Large intestine (tissue), 3 donors: Measurements from ENCODE around the gene INMT. TPM values are rescaled to one million over a fixed set of nuclear protein-coding genes. Genes with fewer than 3 reads are reported as not detected.

Experiments
- DNase-seq, 2 donors: peaks; one replicate each; pipeline versions ENCODE4 v3.0.0 to v3.0.0-alpha.2; 2013
- H3K27ac ChIP-seq: one replicate; pipeline ENCODE4 v1.5.1; 2013; ENCODE audit warnings: low read length
- H3K27me3 ChIP-seq: 2 replicates; pipeline ENCODE4 v1.6.1; 2013; ENCODE audit warnings: low read length; ENCODE audit not compliant: control insufficient read depth, insufficient read depth
- H3K36me3 ChIP-seq: 2 replicates; pipeline ENCODE4 v1.6.1; 2013; ENCODE audit warnings: low read length; ENCODE audit not compliant: control insufficient read depth, insufficient read depth
- H3K4me1 ChIP-seq: one replicate; pipeline ENCODE4 v1.6.1; 2013; ENCODE audit warnings: low read length; ENCODE audit not compliant: control insufficient read depth, insufficient read depth
- H3K4me3 ChIP-seq: one replicate; pipeline ENCODE4 v1.5.1; 2013; ENCODE audit warnings: low read length
- H3K9me3 ChIP-seq: one replicate; pipeline ENCODE4 v1.6.1; 2013; ENCODE audit warnings: mild to moderate bottlenecking, low read depth, low read length, moderate library complexity; ENCODE audit not compliant: control insufficient read depth
- WGBS: methylation state at CpG from one replicate; pipeline ENCODE4 v1.1.5; 2013; ENCODE audit warnings: low lambda C conversion rate; ENCODE audit not compliant: insufficient coverage; 5-methylcytosine and 5-hydroxymethylcytosine counted together
- polyA plus RNA-seq: library from polyadenylated mRNA; unstranded; fragments of 120-200 nt; gene quantifications from one replicate; pipeline ENCODE4 v1.2.1, GENCODE V29; 2013

The INMT gene
- polyA plus RNA-seq, 1 donor: 10.1 TPM

- no peaks in the 10 kb centered on the region for H3K27me3 ChIP-seq
- H3K4me1 ChIP-seq: peaks cover 38% of the 10 kb centered on the region
- WGBS: no CpG with 5 or more reads among the region's 2 CpGs
- no peak for DNase-seq
- H3K27ac ChIP-seq: peak overlapping the region; percentile 50
- no peaks in the 10 kb centered on the region for H3K36me3 ChIP-seq
- H3K9me3 ChIP-seq: peaks cover 3% of the 10 kb centered on the region
- H3K4me3 ChIP-seq: no peak overlapping the region
Observed at GRCh38 chr7:30750010-30750409, 1.9 kb upstream of the INMT start.

- DNase-seq: peak; percentile 60 to 83
- no CpG with 5 or more reads among the region's 16 CpGs for WGBS
- Histone ChIP-seq H3K27ac (peak overlapping the region; percentile 50), H3K4me1 (peaks cover 38% of the 10 kb centered on the region), H3K36me3 (no peaks in the 10 kb centered on the region), H3K9me3 (peaks cover 3% of the 10 kb centered on the region), H3K27me3 (no peaks in the 10 kb centered on the region), H3K4me3 (no peak overlapping the region)
Observed at GRCh38 chr7:30750683-30751650, 968 bp upstream of the INMT start.

DNA sequence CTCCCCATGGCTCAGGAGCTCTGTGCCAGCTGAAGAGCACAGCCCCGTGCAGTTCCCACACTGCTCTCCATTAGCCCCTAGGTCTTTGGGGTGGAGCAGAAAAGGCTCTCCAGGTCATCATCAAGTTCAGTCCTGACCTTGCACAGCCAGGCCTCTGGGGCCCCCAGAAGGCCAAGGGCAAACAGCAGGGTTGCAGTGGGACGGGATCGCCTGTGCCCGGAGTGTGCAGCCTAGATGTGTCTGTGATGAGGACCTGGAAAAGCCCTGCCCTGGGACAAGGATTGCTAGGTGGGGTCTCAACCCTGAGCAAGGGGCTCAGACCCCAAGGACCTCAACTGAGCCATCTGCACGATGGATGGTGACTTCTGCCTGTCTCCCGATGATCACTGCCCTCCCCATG, 549 bp downstream of the INMT start:
- no CpG with 5 or more reads among the region's 6 CpGs for WGBS
- H3K4me1 ChIP-seq: peaks cover 38% of the 10 kb centered on the region
- DNase-seq: no peak
- H3K4me3 ChIP-seq: no peak overlapping the region
- no peaks in the 10 kb centered on the region for H3K27me3 ChIP-seq
- peaks cover 3% of the 10 kb centered on the region for H3K9me3 ChIP-seq
- no peak overlapping the region for H3K27ac ChIP-seq
- H3K36me3 ChIP-seq: no peaks in the 10 kb centered on the region

GRCh38 chr7:30752979-30753378, 1.0 kb downstream of the INMT start:
- no peak overlapping the region for H3K27ac ChIP-seq
- H3K4me3 ChIP-seq: no peak overlapping the region
- H3K36me3 ChIP-seq: no peaks in the 10 kb centered on the region
- H3K27me3 ChIP-seq: no peaks in the 10 kb centered on the region
- H3K9me3 ChIP-seq: peaks cover 3% of the 10 kb centered on the region
- no CpG with 5 or more reads among the region's 5 CpGs for WGBS
- peak; percentile 32 to 39 for DNase-seq
- H3K4me1 ChIP-seq: peaks cover 38% of the 10 kb centered on the region

DNA sequence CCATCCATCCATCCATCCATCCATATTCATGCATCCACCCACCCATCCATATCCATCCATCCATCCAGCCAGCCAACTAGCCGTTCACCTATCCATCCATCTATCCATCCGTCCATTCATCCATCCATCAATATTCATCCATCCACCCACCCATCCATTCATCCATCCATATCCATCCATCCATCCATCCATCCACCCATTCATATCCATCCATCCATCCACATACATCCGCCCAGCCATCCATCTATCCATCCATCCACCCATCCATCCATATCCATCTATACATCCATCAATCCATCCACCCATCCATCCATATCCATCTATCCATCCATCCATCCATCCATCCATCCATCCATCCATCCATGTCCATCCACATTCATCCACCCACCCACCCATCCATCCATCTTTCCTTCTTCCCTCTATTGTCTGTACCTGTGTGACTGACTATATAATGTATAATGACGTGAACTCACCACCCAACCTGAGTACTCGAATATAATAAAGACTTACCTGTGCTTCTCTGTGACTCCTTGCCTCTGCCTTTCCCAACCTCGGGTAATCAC, 2.5 kb downstream of the INMT start:
- Histone ChIP-seq H3K36me3 (no peaks in the 10 kb centered on the region), H3K9me3 (peaks cover 3% of the 10 kb centered on the region), H3K27ac (no peak overlapping the region), H3K4me3 (no peak overlapping the region), H3K4me1 (peaks cover 34% of the 10 kb centered on the region), H3K27me3 (no peaks in the 10 kb centered on the region)
- WGBS: 96% methylated on average over 5 of the region's 6 CpGs
- DNase-seq: no peak

DNA sequence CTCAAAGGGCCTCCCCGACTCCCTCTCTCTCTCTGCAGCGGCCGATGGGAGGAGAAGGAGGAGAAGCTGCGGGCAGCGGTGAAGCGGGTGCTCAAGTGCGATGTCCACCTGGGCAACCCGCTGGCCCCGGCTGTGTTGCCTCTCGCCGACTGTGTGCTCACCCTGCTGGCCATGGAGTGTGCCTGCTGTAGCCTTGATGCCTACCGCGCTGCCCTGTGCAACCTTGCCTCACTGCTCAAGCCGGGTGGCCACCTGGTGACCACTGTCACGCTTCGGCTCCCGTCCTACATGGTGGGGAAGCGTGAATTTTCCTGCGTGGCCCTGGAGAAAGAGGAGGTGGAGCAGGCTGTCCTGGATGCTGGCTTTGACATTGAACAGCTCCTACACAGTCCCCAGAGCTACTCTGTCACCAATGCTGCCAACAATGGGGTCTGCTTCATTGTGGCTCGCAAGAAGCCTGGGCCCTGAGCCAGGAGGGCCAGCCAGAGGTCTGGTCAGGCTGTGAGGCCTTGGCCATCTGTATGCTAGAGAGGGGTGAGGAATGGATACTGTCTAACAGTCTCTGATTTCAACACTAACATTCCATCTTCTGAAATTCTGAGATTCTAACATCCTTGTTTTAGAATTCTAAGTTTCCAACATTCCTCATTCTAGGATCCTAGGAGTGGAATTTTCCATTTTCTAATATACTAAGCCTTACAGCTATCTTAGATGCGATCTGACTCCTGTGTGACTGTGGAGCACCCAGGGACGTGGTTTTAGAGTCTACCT, 3.6 kb downstream of the INMT start:
- no CpG with 5 or more reads among the region's 22 CpGs for WGBS
- no peak overlapping the region for H3K27ac ChIP-seq
- no peak for DNase-seq
- no peak overlapping the region for H3K4me3 ChIP-seq
- no peaks in the 10 kb centered on the region for H3K36me3 ChIP-seq
- peaks cover 3% of the 10 kb centered on the region for H3K9me3 ChIP-seq
- H3K4me1 ChIP-seq: peaks cover 27% of the 10 kb centered on the region
- no peaks in the 10 kb centered on the region for H3K27me3 ChIP-seq

GRCh38 chr7:30757342-30757692, 5.4 kb downstream of the INMT start:
- Histone ChIP-seq H3K27me3 (no peaks in the 10 kb centered on the region), H3K4me3 (no peak overlapping the region), H3K4me1 (peaks cover 17% of the 10 kb centered on the region), H3K36me3 (no peaks in the 10 kb centered on the region), H3K27ac (no peak overlapping the region), H3K9me3 (no peaks in the 10 kb centered on the region)
- no CpG with 5 or more reads among the region's 6 CpGs for WGBS
- DNase-seq: no peak

- Histone ChIP-seq H3K27ac (peak overlapping the region; percentile 40), H3K4me3 (no peak overlapping the region), H3K9me3 (no peaks in the 10 kb centered on the region), H3K27me3 (no peaks in the 10 kb centered on the region), H3K4me1 (peaks cover 19% of the 10 kb centered on the region), H3K36me3 (no peaks in the 10 kb centered on the region)
- no peak for DNase-seq
- WGBS: no CpG with 5 or more reads among the region's 3 CpGs
Observed at GRCh38 chr7:30760514-30761213, 8.7 kb downstream of the INMT start.

DNA sequence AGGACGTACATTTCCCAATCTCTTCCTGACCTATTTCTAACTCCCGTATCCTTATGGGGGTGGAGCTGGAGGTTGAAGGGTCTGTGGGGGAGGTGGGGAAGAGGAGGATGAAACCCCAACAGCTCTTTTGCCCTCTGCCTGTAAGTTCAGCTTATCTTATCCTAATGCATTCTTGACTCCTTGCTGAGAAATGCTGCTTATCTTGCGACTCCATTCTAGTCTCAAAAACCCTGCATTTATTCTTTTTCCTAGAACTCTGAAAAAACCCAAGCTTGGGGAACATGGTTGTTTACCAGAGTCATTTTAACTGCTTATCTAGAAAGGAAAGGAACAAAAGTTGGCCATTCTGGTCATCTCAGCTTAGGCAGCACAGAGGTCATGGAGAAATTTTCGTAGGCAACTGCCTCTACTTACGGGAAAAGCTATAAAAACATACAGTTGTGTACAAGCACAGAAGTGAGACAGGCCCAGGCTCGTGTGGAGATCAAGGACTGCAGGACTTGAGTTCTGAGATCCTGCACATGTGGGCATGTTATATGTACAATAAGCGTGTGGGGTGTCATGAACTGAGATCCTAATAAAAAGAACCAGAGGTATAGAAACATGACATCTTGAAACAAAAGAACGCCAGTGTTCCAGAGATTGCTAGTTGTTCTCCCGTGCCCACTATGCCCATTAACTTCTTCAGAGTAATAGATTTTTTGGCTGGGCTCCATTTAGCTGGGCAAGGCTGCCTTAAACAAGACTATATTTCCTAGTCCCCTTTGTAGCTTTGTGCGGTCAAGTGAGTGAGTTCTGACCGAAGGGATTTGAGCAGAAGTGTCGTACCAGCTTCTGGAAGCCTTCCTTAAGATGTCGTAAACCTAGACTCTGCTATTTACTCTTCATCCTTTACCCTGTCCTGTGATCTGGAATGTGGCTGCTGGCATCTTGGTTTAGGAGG, 9.6 kb downstream of the INMT start:
- peak overlapping the region; percentile 40 for H3K27ac ChIP-seq
- peak; percentile 60 to 74 for DNase-seq
- H3K4me1 ChIP-seq: peaks cover 25% of the 10 kb centered on the region
- whole genome bisulfite sequencing: 17% methylated on average over 1 of the region's 13 CpGs
- H3K27me3 ChIP-seq: no peaks in the 10 kb centered on the region
- H3K36me3 ChIP-seq: no peaks in the 10 kb centered on the region
- no peak overlapping the region for H3K4me3 ChIP-seq
- H3K9me3 ChIP-seq: no peaks in the 10 kb centered on the region
